Trophoblast cell (in vitro differentiated cells and primary cell): ENCODE results near the gene LAP3.

Source experiments
- DNase-seq, 2 donors: peaks; one replicate each; pipeline ENCODE4 v3.0.0-alpha.2; 2016
- H2AFZ ChIP-seq: 2 replicates; pipeline ENCODE4 v1.6.1; 2013; ENCODE audit warnings: low read length, moderate library complexity, mild to moderate bottlenecking; ENCODE audit not compliant: insufficient read depth, poor library complexity
- H2AK5ac ChIP-seq: 2 replicates; pipeline ENCODE4 v1.6.1; 2013; ENCODE audit warnings: mild to moderate bottlenecking, low read length
- H2BK120ac ChIP-seq: 2 replicates; pipeline ENCODE4 v1.6.1; 2013; ENCODE audit warnings: low read length, mild to moderate bottlenecking, moderate library complexity; ENCODE audit not compliant: insufficient read depth, poor library complexity
- H2BK12ac ChIP-seq: 2 replicates; pipeline ENCODE4 v1.6.1; 2013; ENCODE audit warnings: mild to moderate bottlenecking, low read length, moderate library complexity
- H2BK5ac ChIP-seq: 2 replicates; pipeline ENCODE4 v1.6.1; 2013; ENCODE audit warnings: low read length, low read depth, moderate library complexity, mild to moderate bottlenecking; ENCODE audit not compliant: poor library complexity
- H3K14ac ChIP-seq: 2 replicates; pipeline ENCODE4 v1.6.1; 2013; ENCODE audit warnings: mild to moderate bottlenecking, low read length
- H3K18ac ChIP-seq: 2 replicates; pipeline ENCODE4 v1.6.1; 2013; ENCODE audit warnings: mild to moderate bottlenecking, low read length
- H3K23ac ChIP-seq: 2 replicates; pipeline ENCODE4 v1.6.1; 2013; ENCODE audit warnings: low read length
- H3K27ac ChIP-seq: 2 replicates; pipeline ENCODE4 v1.5.1; 2013; ENCODE audit warnings: low read depth, mild to moderate bottlenecking, inconsistent platforms, low read length, moderate library complexity
- H3K27me3 ChIP-seq: 2 replicates; pipeline ENCODE4 v1.6.1; 2013; ENCODE audit warnings: inconsistent platforms, mild to moderate bottlenecking, low read length, moderate library complexity; ENCODE audit not compliant: insufficient read depth
- H3K36me3 ChIP-seq, 2 experiments: 1 replicate in 1 of 2; 2 replicates in 1 of 2; pipeline ENCODE4 v1.6.1; 2013; ENCODE audit warnings: low read length in 2 of 2, mild to moderate bottlenecking in 2 of 2, moderate library complexity in 1 of 2; ENCODE audit not compliant: insufficient read depth in 2 of 2, control insufficient read depth in 1 of 2
- H3K4ac ChIP-seq: 2 replicates; pipeline ENCODE4 v1.6.1; 2013; ENCODE audit warnings: low read depth, mild to moderate bottlenecking, low read length, moderate library complexity
- H3K4me1 ChIP-seq, 2 experiments: 1 replicate in 1 of 2; 2 replicates in 1 of 2; pipeline ENCODE4 v1.6.1; 2013; ENCODE audit warnings: low read length in 2 of 2, mild to moderate bottlenecking in 2 of 2, moderate library complexity in 1 of 2; ENCODE audit not compliant: insufficient read depth in 2 of 2, control insufficient read depth in 1 of 2
- H3K4me2 ChIP-seq: 2 replicates; pipeline ENCODE4 v1.6.1; 2013; ENCODE audit warnings: inconsistent platforms, mild to moderate bottlenecking, low read length, moderate library complexity
- H3K4me3 ChIP-seq: 2 replicates; pipeline ENCODE4 v1.5.1; 2013; ENCODE audit warnings: mild to moderate bottlenecking, low read depth, low read length, inconsistent platforms
- H3K79me1 ChIP-seq: one replicate; pipeline ENCODE4 v1.6.1; 2013; ENCODE audit warnings: low read length
- H3K79me2 ChIP-seq: 2 replicates; pipeline ENCODE4 v1.6.1; 2013; ENCODE audit warnings: low read length, mild to moderate bottlenecking; ENCODE audit not compliant: control insufficient read depth, insufficient read depth, poor library complexity
- H3K9ac ChIP-seq: 2 replicates; pipeline ENCODE4 v1.6.1; 2013; ENCODE audit warnings: mild to moderate bottlenecking, low read length
- H3K9me3 ChIP-seq: 2 replicates; pipeline ENCODE4 v1.6.1; 2013; ENCODE audit warnings: low read depth, mild to moderate bottlenecking, control low read depth, inconsistent platforms, low read length; ENCODE audit not compliant: insufficient read depth
- H4K12ac ChIP-seq: 2 replicates; pipeline ENCODE4 v1.6.1; 2013; ENCODE audit warnings: low read depth, mild to moderate bottlenecking, low read length, moderate library complexity
- H4K8ac ChIP-seq: 2 replicates; pipeline ENCODE4 v1.6.1; 2013; ENCODE audit warnings: low read depth, mild to moderate bottlenecking, low read length, moderate library complexity
- H4K91ac ChIP-seq: one replicate; pipeline ENCODE4 v1.6.1; 2013; ENCODE audit warnings: low read depth, mild to moderate bottlenecking, low read length, moderate library complexity
- WGBS: extraction: QIAGEN DNeasy Blood & Tissue Kit; methylation state at CpG from one replicate; pipeline ENCODE4 v1.1.7; 2013; ENCODE audit warnings: missing lambda C conversion rate; ENCODE audit not compliant: insufficient read length, insufficient coverage; ENCODE audit errors: extremely low coverage; 5-methylcytosine and 5-hydroxymethylcytosine counted together

The LAP3 gene

GRCh38 chr4:17557880-17558279 is 19.1 kb upstream of the LAP3 start:
- H3K27me3 ChIP-seq, result no peaks in the 10 kb centered on the region
- no peak overlapping the region for H2AFZ ChIP-seq
- H2BK5ac ChIP-seq, result no peak overlapping the region
- H3K79me1 ChIP-seq, result no peaks in the 10 kb centered on the region
- DNase-seq, result no peak
- no peak overlapping the region for H3K4me3 ChIP-seq
- H3K4me2 ChIP-seq, result no peak overlapping the region
- H4K91ac ChIP-seq, result no peak overlapping the region
- H4K12ac ChIP-seq, result no peak overlapping the region
- H3K14ac ChIP-seq, result no peak overlapping the region
- no peaks in the 10 kb centered on the region for H3K4me1 ChIP-seq
- no peaks in the 10 kb centered on the region for H3K79me2 ChIP-seq
- no peak overlapping the region for H4K8ac ChIP-seq
- no peak overlapping the region for H3K23ac ChIP-seq
- H3K18ac ChIP-seq, result no peak overlapping the region
- no peak overlapping the region for H2AK5ac ChIP-seq
- WGBS, result no CpG with 5 or more reads among the region's 5 CpGs
- no peak overlapping the region for H2BK120ac ChIP-seq
- H2BK12ac ChIP-seq, result no peak overlapping the region
- no peak overlapping the region for H3K9ac ChIP-seq
- H3K27ac ChIP-seq, result no peak overlapping the region
- no peaks in the 10 kb centered on the region for H3K9me3 ChIP-seq
- no peaks in the 10 kb centered on the region for H3K36me3 ChIP-seq
- no peak overlapping the region for H3K4ac ChIP-seq

DNA sequence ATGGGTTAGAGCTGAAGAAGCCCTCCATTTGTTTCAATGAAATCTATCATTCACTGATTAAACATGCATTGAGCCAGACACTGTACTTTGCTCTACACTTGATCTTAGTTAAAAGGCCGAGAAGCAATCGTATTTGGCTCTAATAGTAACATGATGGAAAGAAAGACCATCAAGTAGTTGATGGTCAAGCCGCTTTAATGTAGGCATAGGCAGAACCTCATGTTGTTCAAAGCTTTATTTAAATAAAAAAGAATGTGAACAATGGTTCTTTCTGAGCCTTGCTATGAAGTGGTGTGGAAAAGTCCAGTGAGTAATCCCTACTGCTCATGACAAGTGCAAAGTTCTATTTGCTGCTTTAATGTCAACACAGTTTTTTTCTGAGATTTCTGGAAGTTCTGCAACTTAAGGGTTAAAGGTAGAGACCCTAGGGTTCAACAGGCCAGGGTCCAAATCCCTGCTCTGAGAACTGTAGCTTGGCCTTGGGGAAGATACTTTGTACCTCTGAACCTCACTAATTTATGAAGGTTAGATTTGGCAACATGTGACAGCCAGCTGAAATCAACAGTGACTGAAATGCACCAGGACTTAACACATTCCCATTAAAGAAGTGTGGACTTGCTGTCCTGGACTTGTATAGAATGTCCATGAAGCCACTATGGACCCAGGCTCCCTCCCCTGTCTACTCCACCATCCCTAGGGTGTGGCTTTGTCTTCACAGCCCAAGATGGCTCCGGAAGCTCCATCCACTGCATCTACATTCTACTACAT is 17.9 kb upstream of the LAP3 start:
- H3K79me1 ChIP-seq, result no peaks in the 10 kb centered on the region
- no peak overlapping the region for H3K14ac ChIP-seq
- H3K9me3 ChIP-seq, result no peaks in the 10 kb centered on the region
- no peak overlapping the region for H2BK120ac ChIP-seq
- H3K4me1 ChIP-seq, result no peaks in the 10 kb centered on the region
- H3K79me2 ChIP-seq, result no peaks in the 10 kb centered on the region
- H3K27ac ChIP-seq, result no peak overlapping the region
- H2AK5ac ChIP-seq, result no peak overlapping the region
- no peaks in the 10 kb centered on the region for H3K27me3 ChIP-seq
- H3K18ac ChIP-seq, result no peak overlapping the region
- no peak overlapping the region for H2BK5ac ChIP-seq
- no peak overlapping the region for H3K9ac ChIP-seq
- no peak overlapping the region for H2BK12ac ChIP-seq
- no peak overlapping the region for H2AFZ ChIP-seq
- no peak overlapping the region for H3K4me3 ChIP-seq
- H3K36me3 ChIP-seq, result no peaks in the 10 kb centered on the region
- DNase-seq, result no peak
- H3K4me2 ChIP-seq, result no peak overlapping the region
- no peak overlapping the region for H3K4ac ChIP-seq
- WGBS, result no CpG with 5 or more reads among the region's 4 CpGs
- H4K12ac ChIP-seq, result no peak overlapping the region
- H3K23ac ChIP-seq, result no peak overlapping the region
- H4K91ac ChIP-seq, result no peak overlapping the region
- no peak overlapping the region for H4K8ac ChIP-seq

- no peak overlapping the region for H3K4me2 ChIP-seq
- no peaks in the 10 kb centered on the region for H3K79me1 ChIP-seq
- no peak overlapping the region for H3K23ac ChIP-seq
- H3K4me3 ChIP-seq, result no peak overlapping the region
- no peak for DNase-seq
- H3K4ac ChIP-seq, result no peak overlapping the region
- no peaks in the 10 kb centered on the region for H3K9me3 ChIP-seq
- H4K12ac ChIP-seq, result no peak overlapping the region
- H2BK120ac ChIP-seq, result no peak overlapping the region
- H3K4me1 ChIP-seq, result no peaks in the 10 kb centered on the region
- no peak overlapping the region for H2BK5ac ChIP-seq
- no peak overlapping the region for H4K91ac ChIP-seq
- H3K36me3 ChIP-seq, result no peaks in the 10 kb centered on the region
- no peak overlapping the region for H3K18ac ChIP-seq
- WGBS, result no CpG with 5 or more reads among the region's 3 CpGs
- no peaks in the 10 kb centered on the region for H3K79me2 ChIP-seq
- no peak overlapping the region for H2AK5ac ChIP-seq
- H3K27ac ChIP-seq, result no peak overlapping the region
- no peak overlapping the region for H4K8ac ChIP-seq
- no peaks in the 10 kb centered on the region for H3K27me3 ChIP-seq
- H2BK12ac ChIP-seq, result no peak overlapping the region
- H3K14ac ChIP-seq, result no peak overlapping the region
- H3K9ac ChIP-seq, result no peak overlapping the region
- H2AFZ ChIP-seq, result no peak overlapping the region
Measured at GRCh38 chr4:17559709-17560048, 17.3 kb upstream of the LAP3 start.

GRCh38 chr4:17560065-17560673 is 16.8 kb upstream of the LAP3 start:
- no peak overlapping the region for H3K27ac ChIP-seq
- H3K4me2 ChIP-seq, result no peak overlapping the region
- H3K18ac ChIP-seq, result no peak overlapping the region
- H2AK5ac ChIP-seq, result no peak overlapping the region
- no peak for DNase-seq
- no peak overlapping the region for H3K23ac ChIP-seq
- H2BK120ac ChIP-seq, result no peak overlapping the region
- H3K9ac ChIP-seq, result no peak overlapping the region
- H3K79me2 ChIP-seq, result no peaks in the 10 kb centered on the region
- no peaks in the 10 kb centered on the region for H3K4me1 ChIP-seq
- no peak overlapping the region for H3K14ac ChIP-seq
- H3K79me1 ChIP-seq, result no peaks in the 10 kb centered on the region
- no peak overlapping the region for H3K4ac ChIP-seq
- H2BK12ac ChIP-seq, result no peak overlapping the region
- no peak overlapping the region for H3K4me3 ChIP-seq
- no peak overlapping the region for H4K12ac ChIP-seq
- H2BK5ac ChIP-seq, result no peak overlapping the region
- no peaks in the 10 kb centered on the region for H3K9me3 ChIP-seq
- no peak overlapping the region for H2AFZ ChIP-seq
- no peaks in the 10 kb centered on the region for H3K36me3 ChIP-seq
- no peak overlapping the region for H4K91ac ChIP-seq
- no peak overlapping the region for H4K8ac ChIP-seq
- WGBS, result no CpG with 5 or more reads among the region's 6 CpGs
- no peaks in the 10 kb centered on the region for H3K27me3 ChIP-seq
